Activated T-helper 2 cell treated with anti-CD3 and anti-CD28 coated beads, Interferon-gamma antibody, Interleukin-2, Interleukin-4, amounts not matched to agents 10 μg/mL and 5 μg/mL and 100 μg/mL, durations not matched to agents 14 hours and 24 hours and 36 hours (primary cell): ENCODE results near the gene KIAA0319L. TPM values are rescaled to one million over a fixed set of nuclear protein-coding genes. Genes with fewer than 3 reads are reported as not detected.
A peak's percentile ranks its signal among the peaks of the same experiment; 100 is the strongest.
"Not testable (repeated sequence)": the region's sequence is repeated elsewhere in the genome, so short reads cannot be mapped to it uniquely, and the experiment has no call there.

ENCODE experiments used
- DNase-seq: peaks from one replicate; pipeline ENCODE4 v3.0.0; 2021; ENCODE audit warnings: low spot score
- H3K27ac Mint-ChIP-seq: one replicate; pipeline ENCODE4 v1.8.0; 2021; ENCODE audit warnings: mixed read lengths
- H3K27me3 Mint-ChIP-seq: one replicate; pipeline ENCODE4 v1.8.0; 2021; ENCODE audit warnings: low read depth, mixed read lengths
- H3K36me3 Mint-ChIP-seq: one replicate; pipeline ENCODE4 v1.8.0; 2021; ENCODE audit warnings: low read depth, mixed read lengths
- H3K4me1 Mint-ChIP-seq: one replicate; pipeline ENCODE4 v1.8.0; 2021; ENCODE audit warnings: low read depth, mixed read lengths
- H3K4me3 Mint-ChIP-seq: one replicate; pipeline ENCODE4 v1.8.0; 2021; ENCODE audit warnings: low read depth, mild to moderate bottlenecking, moderate library complexity, mixed read lengths
- H3K9me3 Mint-ChIP-seq: one replicate; pipeline ENCODE4 v1.8.0; 2021; ENCODE audit warnings: mixed read lengths
- intact Hi-C: fragments of 100-400 bp; cut with micrococcal nuclease; formaldehyde crosslinking; loops from one replicate; pipeline ENCODE4 v1.15.1; 2023
- total RNA-seq: library from RNA; stranded (reverse); gene quantifications from 2 replicates; pipeline ENCODE4 v1.2.3, GENCODE V29; 2022

The KIAA0319L gene
- total RNA-seq, 1 donor from 2014 or later = 40.9 TPM

- no peaks in the 10 kb centered on the region for H3K9me3 Mint-ChIP-seq
- no peak overlapping the region for H3K4me3 Mint-ChIP-seq
- H3K27ac Mint-ChIP-seq = no peak overlapping the region
- H3K27me3 Mint-ChIP-seq = no peaks in the 10 kb centered on the region
- H3K36me3 Mint-ChIP-seq = peaks cover 8% of the 10 kb centered on the region
- peaks cover 12% of the 10 kb centered on the region for H3K4me1 Mint-ChIP-seq
- intact Hi-C loops = no loop called here
- DNase-seq = no peak
Measured at GRCh38 chr1:35591211-35591610, 34.0 kb upstream of the KIAA0319L start.

GRCh38 chr1:35590476-35591040 is 33.4 kb upstream of the KIAA0319L start:
- Mint-ChIP-seq H3K27me3 (no peaks in the 10 kb centered on the region), H3K27ac (no peak overlapping the region), H3K4me1 (peaks cover 12% of the 10 kb centered on the region), H3K4me3 (no peak overlapping the region), H3K9me3 (no peaks in the 10 kb centered on the region), H3K36me3 (peaks cover 1% of the 10 kb centered on the region)
- intact Hi-C loops = no loop called here
- DNase-seq = no peak

GRCh38 chr1:35589516-35590427 is 32.6 kb upstream of the KIAA0319L start:
- Mint-ChIP-seq H3K27me3 (no peaks in the 10 kb centered on the region), H3K27ac (no peak overlapping the region), H3K4me1 (peaks cover 12% of the 10 kb centered on the region), H3K36me3 (no peaks in the 10 kb centered on the region), H3K4me3 (no peak overlapping the region), H3K9me3 (no peaks in the 10 kb centered on the region)
- no peak for DNase-seq
- intact Hi-C loops = no loop called here

- no peaks in the 10 kb centered on the region for H3K27me3 Mint-ChIP-seq
- DNase-seq = no peak
- H3K4me3 Mint-ChIP-seq = no peak overlapping the region
- peaks cover 6% of the 10 kb centered on the region for H3K4me1 Mint-ChIP-seq
- no peaks in the 10 kb centered on the region for H3K36me3 Mint-ChIP-seq
- H3K9me3 Mint-ChIP-seq = no peaks in the 10 kb centered on the region
- intact Hi-C loops = no loop called here
- no peak overlapping the region for H3K27ac Mint-ChIP-seq
Measured at GRCh38 chr1:35588197-35588910, 31.2 kb upstream of the KIAA0319L start.

- Mint-ChIP-seq H3K4me1 (peaks cover under 1% of the 10 kb centered on the region), H3K4me3 (no peak overlapping the region), H3K27ac (no peak overlapping the region), H3K9me3 (no peaks in the 10 kb centered on the region), H3K27me3 (no peaks in the 10 kb centered on the region), H3K36me3 (no peaks in the 10 kb centered on the region)
- DNase-seq = no peak
- intact Hi-C loops = no loop called here
Measured at GRCh38 chr1:35587736-35588135, 30.5 kb upstream of the KIAA0319L start.

GRCh38 chr1:35586808-35587207 is 29.6 kb upstream of the KIAA0319L start:
- Mint-ChIP-seq H3K4me3 (no peak overlapping the region), H3K9me3 (no peaks in the 10 kb centered on the region), H3K27ac (no peak overlapping the region), H3K36me3 (no peaks in the 10 kb centered on the region), H3K4me1 (no peaks in the 10 kb centered on the region), H3K27me3 (no peaks in the 10 kb centered on the region)
- intact Hi-C loops = no loop called here
- no peak for DNase-seq

GRCh38 chr1:35585805-35586204 is 28.6 kb upstream of the KIAA0319L start:
- DNase-seq, H3K4me1 Mint-ChIP-seq, H3K27ac Mint-ChIP-seq, H3K36me3 Mint-ChIP-seq, H3K4me3 Mint-ChIP-seq, intact Hi-C loops, H3K27me3 Mint-ChIP-seq, H3K9me3 Mint-ChIP-seq: not testable (repeated sequence)

- intact Hi-C loops = no loop called here
- H3K4me1 Mint-ChIP-seq = no peaks in the 10 kb centered on the region
- no peaks in the 10 kb centered on the region for H3K9me3 Mint-ChIP-seq
- DNase-seq = no peak
- H3K27ac Mint-ChIP-seq = no peak overlapping the region
- H3K4me3 Mint-ChIP-seq = no peak overlapping the region
- no peaks in the 10 kb centered on the region for H3K36me3 Mint-ChIP-seq
- H3K27me3 Mint-ChIP-seq = no peaks in the 10 kb centered on the region
Measured at GRCh38 chr1:35585281-35585680, 28.1 kb upstream of the KIAA0319L start.

GRCh38 chr1:35581621-35582020 is 24.4 kb upstream of the KIAA0319L start:
- H3K27ac Mint-ChIP-seq, H3K4me1 Mint-ChIP-seq, intact Hi-C loops, DNase-seq, H3K9me3 Mint-ChIP-seq, H3K4me3 Mint-ChIP-seq, H3K27me3 Mint-ChIP-seq, H3K36me3 Mint-ChIP-seq: not testable (repeated sequence)

- no peak overlapping the region for H3K27ac Mint-ChIP-seq
- no peaks in the 10 kb centered on the region for H3K9me3 Mint-ChIP-seq
- H3K4me1 Mint-ChIP-seq = peaks cover 15% of the 10 kb centered on the region
- no peak overlapping the region for H3K4me3 Mint-ChIP-seq
- intact Hi-C loops = no loop called here
- no peak for DNase-seq
- H3K27me3 Mint-ChIP-seq = peaks cover 13% of the 10 kb centered on the region
- no peaks in the 10 kb centered on the region for H3K36me3 Mint-ChIP-seq
Measured at GRCh38 chr1:35580949-35581388, 23.8 kb upstream of the KIAA0319L start.

- Mint-ChIP-seq H3K9me3 (no peaks in the 10 kb centered on the region), H3K27ac (peak overlapping the region; percentile 53), H3K4me1 (peaks cover 19% of the 10 kb centered on the region), H3K36me3 (no peaks in the 10 kb centered on the region), H3K27me3 (peaks cover 26% of the 10 kb centered on the region), H3K4me3 (peak overlapping the region; percentile 80)
- intact Hi-C loops = loop anchor here (5.0 kb wide), 1 partner anchor 65 kb away; the partner anchor contains the start of gene PSMB2
- DNase-seq = peak; percentile 59
Measured at GRCh38 chr1:35577071-35577998, 20.1 kb upstream of the KIAA0319L start.

GRCh38 chr1:35576766-35577070 is 19.5 kb upstream of the KIAA0319L start:
- not testable (repeated sequence) for H3K9me3 Mint-ChIP-seq, DNase-seq, H3K36me3 Mint-ChIP-seq
- Mint-ChIP-seq H3K4me1 (peaks cover 19% of the 10 kb centered on the region), H3K27ac (peak overlapping the region; percentile 12), H3K4me3 (peak overlapping the region; percentile 68), H3K27me3 (peaks cover 32% of the 10 kb centered on the region)
- intact Hi-C loops = loop anchor here (5.0 kb wide), 1 partner anchor 66 kb away; the partner anchor contains the start of gene PSMB2
